Subcutaneous abdominal adipose tissue (tissue), 5 donors: ENCODE results near the gene AFAP1.

Experiments used
- H3K27ac ChIP-seq: one replicate; pipeline ENCODE4 v1.7.0; 2013; ENCODE audit warnings: low read depth, mild to moderate bottlenecking, inconsistent platforms, low read length, moderate library complexity
- H3K27me3 ChIP-seq, 5 donors: one replicate each; pipeline ENCODE4 v1.7.0; 2013; ENCODE audit warnings: low read length in 5 of 5, inconsistent platforms in 1 of 5; ENCODE audit not compliant: control insufficient read depth in 5 of 5, insufficient read depth in 4 of 5
- H3K36me3 ChIP-seq, 5 donors: one replicate each; pipeline ENCODE4 v1.7.0; 2013; ENCODE audit warnings: low read length in 5 of 5; ENCODE audit not compliant: control insufficient read depth in 5 of 5, insufficient read depth in 5 of 5
- H3K4me1 ChIP-seq, 5 donors: one replicate each; pipeline ENCODE4 v1.7.0; 2013; ENCODE audit warnings: low read length in 5 of 5, mild to moderate bottlenecking in 3 of 5, moderate library complexity in 1 of 5; ENCODE audit not compliant: control insufficient read depth in 5 of 5, insufficient read depth in 5 of 5
- H3K4me3 ChIP-seq, 5 donors: one replicate each; pipeline ENCODE4 v1.7.0; 2013; ENCODE audit warnings: low read length in 5 of 5, low read depth in 1 of 5
- H3K9ac ChIP-seq, 5 donors: one replicate each; pipeline ENCODE4 v1.7.0; 2013; ENCODE audit warnings: low read length in 5 of 5, mild to moderate bottlenecking in 4 of 5, moderate library complexity in 3 of 5
- H3K9me3 ChIP-seq, 5 donors: one replicate each; pipeline ENCODE4 v1.7.0; 2013; ENCODE audit warnings: low read length in 5 of 5; ENCODE audit not compliant: control insufficient read depth in 5 of 5
- donor health status: healthy.
- donor health status: healthy.
- donor health status: healthy.
- donor health status: healthy.
- donor health status: healthy.

AFAP1 gene

GRCh38 chr4:7979652-7979968 is 39.9 kb upstream of the AFAP1 start:
- Histone ChIP-seq H3K27me3 (peaks cover 0 to under 1% (median 0%) of the 10 kb centered on the region in 5 donors), H3K9ac (no peak overlapping the region), H3K9me3 (no peaks in the 10 kb centered on the region), H3K4me1 (peaks cover 0 to 10% (median 7%) of the 10 kb centered on the region in 5 donors), H3K27ac (no peak overlapping the region), H3K36me3 (no peaks in the 10 kb centered on the region), H3K4me3 (no peak overlapping the region)

DNA sequence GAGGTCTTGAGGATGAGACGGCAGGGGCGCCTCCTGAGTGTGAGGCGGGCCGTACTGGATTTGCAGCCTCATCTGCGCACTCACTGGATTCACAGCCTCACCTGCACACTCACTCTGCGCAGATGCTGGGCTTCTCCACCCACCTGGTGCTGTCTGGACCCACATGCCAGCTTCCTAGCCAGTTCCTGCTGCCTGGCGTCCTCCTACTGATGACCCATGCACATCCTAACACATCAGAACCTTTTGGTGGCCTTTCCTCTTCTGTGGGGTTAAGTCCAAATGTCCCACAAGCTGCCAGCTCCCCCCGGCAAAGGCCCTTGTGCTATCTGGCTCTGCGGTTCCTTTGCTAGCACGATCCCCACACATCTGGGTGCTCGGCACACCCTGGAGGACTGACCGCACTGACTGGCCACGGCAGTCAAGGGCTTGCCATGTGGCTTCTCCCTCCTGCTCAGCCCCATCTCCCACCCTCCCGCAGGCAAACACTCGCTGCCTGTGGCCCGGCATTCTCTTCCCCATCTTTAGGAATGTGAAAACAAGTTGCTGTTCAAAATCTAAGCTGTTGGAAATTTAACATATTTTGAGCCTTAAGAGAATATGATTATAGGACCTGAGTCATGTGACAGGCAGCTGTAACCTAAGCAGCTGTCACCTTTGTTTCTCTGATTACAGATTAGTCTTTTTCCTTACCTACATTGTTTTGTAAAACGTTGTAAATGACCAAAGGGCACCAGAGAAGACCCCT is 39.4 kb upstream of the AFAP1 start:
- Histone ChIP-seq H3K27me3 (no peaks in the 10 kb centered on the region), H3K9me3 (no peaks in the 10 kb centered on the region), H3K4me3 (no peak overlapping the region), H3K9ac (no peak overlapping the region), H3K4me1 (peaks cover 0 to 10% (median 7%) of the 10 kb centered on the region in 5 donors), H3K36me3 (no peaks in the 10 kb centered on the region), H3K27ac (no peak overlapping the region)

DNA sequence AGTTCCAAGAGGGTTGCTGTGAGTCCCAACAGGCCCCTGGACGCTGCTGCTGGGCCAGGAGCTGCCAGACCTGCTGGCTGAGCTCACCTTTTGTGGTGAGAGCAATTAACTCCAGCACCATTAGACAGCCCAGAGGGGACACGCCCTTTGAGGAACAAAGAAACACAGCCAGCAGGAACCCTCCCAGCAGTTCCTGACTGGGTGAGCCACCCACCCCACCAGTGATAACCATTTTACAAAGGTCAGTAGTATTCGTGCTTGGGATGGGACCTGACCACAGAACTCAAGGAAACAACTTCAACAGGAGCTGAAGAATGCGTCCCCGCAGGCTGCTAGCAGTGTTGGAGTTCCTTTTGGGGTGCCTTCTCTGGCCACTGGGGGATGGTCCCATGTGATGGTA is 38.8 kb upstream of the AFAP1 start:
- no peak overlapping the region for H3K9ac ChIP-seq

GRCh38 chr4:7976634-7977033 is 37.0 kb upstream of the AFAP1 start:
- H3K9me3 ChIP-seq, result no peaks in the 10 kb centered on the region
- no peak overlapping the region for H3K4me3 ChIP-seq
- H3K4me1 ChIP-seq, result peaks cover 0 to 18% (median 10%) of the 10 kb centered on the region in 5 donors
- H3K9ac ChIP-seq, result no peak overlapping the region
- H3K27ac ChIP-seq, result no peak overlapping the region
- H3K27me3 ChIP-seq, result no peaks in the 10 kb centered on the region
- H3K36me3 ChIP-seq, result no peaks in the 10 kb centered on the region

More for the DNA sequence above, 38.8 kb upstream of the AFAP1 start:
- Histone ChIP-seq H3K27ac (no peak overlapping the region), H3K4me3 (no peak overlapping the region), H3K36me3 (no peaks in the 10 kb centered on the region), H3K27me3 (no peaks in the 10 kb centered on the region), H3K4me1 (peaks cover 0 to 13% (median 10%) of the 10 kb centered on the region in 5 donors), H3K9me3 (no peaks in the 10 kb centered on the region)

- Histone ChIP-seq H3K9me3 (no peaks in the 10 kb centered on the region), H3K27ac (no peak overlapping the region), H3K9ac (no peak overlapping the region), H3K4me3 (no peak overlapping the region), H3K27me3 (no peaks in the 10 kb centered on the region), H3K36me3 (no peaks in the 10 kb centered on the region), H3K4me1 (peaks cover 0 to 18% (median 11%) of the 10 kb centered on the region in 5 donors)
Measured at GRCh38 chr4:7976025-7976424, 36.4 kb upstream of the AFAP1 start.

GRCh38 chr4:7974425-7974824 is 34.8 kb upstream of the AFAP1 start:
- Histone ChIP-seq H3K4me1 (peaks cover 3 to 31% (median 18%) of the 10 kb centered on the region in 5 donors), H3K9me3 (no peaks in the 10 kb centered on the region), H3K9ac (no peak overlapping the region), H3K27me3 (no peaks in the 10 kb centered on the region), H3K4me3 (no peak overlapping the region), H3K36me3 (no peaks in the 10 kb centered on the region), H3K27ac (no peak overlapping the region)

DNA sequence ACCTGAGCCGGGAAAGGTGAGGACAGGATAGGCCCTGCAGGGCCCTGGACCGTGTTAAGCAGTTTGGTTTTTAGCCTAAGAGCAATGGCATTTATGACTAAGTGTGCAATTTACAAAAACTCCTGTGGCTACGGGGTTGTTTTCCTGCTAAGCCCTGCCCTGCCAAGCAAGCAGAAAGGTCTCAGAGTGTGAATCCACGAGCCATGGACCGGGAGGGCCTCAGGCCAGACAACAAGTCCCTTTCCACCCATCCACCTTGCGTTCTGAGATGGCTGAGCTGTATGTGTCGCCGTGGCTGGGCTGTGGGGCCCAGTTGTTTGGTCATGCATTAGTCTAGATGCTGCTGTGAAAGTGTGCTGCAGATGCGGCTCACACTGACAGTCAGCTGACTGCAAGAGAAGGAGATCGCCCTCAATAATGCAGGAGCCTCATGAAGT is 33.9 kb upstream of the AFAP1 start:
- Histone ChIP-seq H3K9me3 (no peaks in the 10 kb centered on the region), H3K9ac (no peak overlapping the region), H3K4me3 (no peak overlapping the region), H3K36me3 (no peaks in the 10 kb centered on the region), H3K4me1 (peaks cover 4 to 34% (median 19%) of the 10 kb centered on the region in 5 donors), H3K27me3 (no peaks in the 10 kb centered on the region), H3K27ac (no peak overlapping the region)

DNA sequence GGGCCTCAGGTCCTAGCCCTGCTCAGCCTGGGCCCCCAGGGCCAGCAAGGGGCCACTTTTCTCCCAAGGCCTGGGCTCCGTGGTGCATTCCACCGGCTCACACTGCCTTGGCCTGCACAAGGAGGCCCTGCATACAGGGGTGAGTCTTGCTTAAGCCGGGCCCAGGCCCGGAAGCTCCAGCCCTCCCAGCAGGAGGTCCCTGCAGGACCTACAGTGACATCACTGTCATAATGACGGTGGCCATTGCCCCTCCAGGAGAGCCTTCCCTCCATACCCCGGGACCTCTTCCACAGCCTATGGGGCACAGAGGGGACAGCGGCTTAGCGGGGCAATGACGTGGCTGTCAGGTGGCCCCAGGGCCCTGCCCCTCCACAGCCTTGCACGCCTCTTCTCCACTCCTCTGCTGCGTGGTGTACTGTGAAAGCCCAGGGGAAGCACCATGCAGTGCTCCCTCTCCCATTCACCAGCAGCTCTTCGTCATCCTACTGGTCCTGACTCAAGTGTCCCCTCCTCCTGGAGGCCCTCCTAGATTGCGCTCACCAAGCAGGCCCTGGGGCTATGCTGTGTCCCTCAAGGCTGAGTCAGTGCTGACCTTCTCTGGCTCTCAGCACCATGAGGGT is 32.3 kb upstream of the AFAP1 start:
- no peak overlapping the region for H3K27ac ChIP-seq
- no peak overlapping the region for H3K4me3 ChIP-seq
- no peak overlapping the region for H3K9ac ChIP-seq
- no peaks in the 10 kb centered on the region for H3K27me3 ChIP-seq
- H3K4me1 ChIP-seq, result peaks cover 6 to 40% (median 26%) of the 10 kb centered on the region in 5 donors
- H3K36me3 ChIP-seq, result no peaks in the 10 kb centered on the region
- no peaks in the 10 kb centered on the region for H3K9me3 ChIP-seq

GRCh38 chr4:7971159-7971631 is 31.5 kb upstream of the AFAP1 start:
- H3K27me3 ChIP-seq, result no peaks in the 10 kb centered on the region
- H3K36me3 ChIP-seq, result no peaks in the 10 kb centered on the region
- peaks cover 6 to 40% (median 26%) of the 10 kb centered on the region in 5 donors for H3K4me1 ChIP-seq
- no peak overlapping the region for H3K9ac ChIP-seq
- H3K9me3 ChIP-seq, result no peaks in the 10 kb centered on the region
- H3K4me3 ChIP-seq, result no peak overlapping the region
- no peak overlapping the region for H3K27ac ChIP-seq

DNA sequence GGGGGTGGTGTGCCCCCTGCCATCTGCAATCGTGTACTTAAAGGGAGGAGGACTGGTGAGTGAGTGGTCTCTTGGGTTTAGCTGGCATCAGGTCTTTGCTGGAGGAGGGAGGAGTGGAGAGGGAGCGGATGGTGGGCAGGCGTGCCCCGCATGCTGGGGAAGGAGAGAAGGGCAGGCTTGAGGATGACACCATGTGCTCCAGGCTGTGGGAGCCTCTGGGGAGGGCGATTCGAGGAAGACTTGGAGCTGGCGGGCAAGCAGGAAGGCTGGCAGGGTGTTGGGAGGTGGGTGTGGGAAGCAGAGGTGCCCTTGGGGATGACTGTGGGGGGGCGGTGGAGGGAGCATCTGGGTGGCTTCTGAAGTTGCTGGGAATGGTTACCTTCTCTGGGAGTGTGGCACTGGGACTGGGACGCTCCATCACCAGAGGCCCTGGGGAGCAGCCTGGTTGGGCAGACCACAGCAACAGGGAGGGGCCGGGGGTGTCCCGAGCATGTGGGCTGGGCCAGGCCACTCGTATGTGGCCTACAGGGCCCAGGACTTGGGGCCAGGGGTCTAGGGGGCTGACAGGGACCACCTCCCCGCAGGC is 30.8 kb upstream of the AFAP1 start:
- Histone ChIP-seq H3K27me3 (no peaks in the 10 kb centered on the region), H3K9ac (peak overlapping the region in 2 of 5 donors; percentile 56), H3K36me3 (no peaks in the 10 kb centered on the region), H3K27ac (peak overlapping the region; percentile 39), H3K4me1 (peaks cover 6 to 43% (median 29%) of the 10 kb centered on the region in 5 donors), H3K4me3 (no peak overlapping the region), H3K9me3 (no peaks in the 10 kb centered on the region)
